Ovary (tissue), 3 donors: Measurements from ENCODE around the gene RASA2.

Experiments
- EP300 ChIP-seq: sonication (generic); formaldehyde crosslinking; IDR thresholded peaks from one replicate; pipeline ENCODE4 v1.6.1; 2017; ENCODE audit warnings: antibody characterized with exemption
- POLR2A ChIP-seq: fragments of 450-650 bp; IDR thresholded peaks from one replicate; pipeline ENCODE4 v1.6.1; 2017; ENCODE audit warnings: antibody characterized with exemption, mild to moderate bottlenecking, moderate library complexity
- TF ChIP-seq, protein P1 (sequence below), 3 donors: fragments of 450-650 bp in 2 of 3; fragments of 200-600 bp in 1 of 3; IDR thresholded peaks; one replicate each; pipeline versions ENCODE4 v1.5.1 to v1.8.0; 2016 to 2022; ENCODE audit warnings: antibody characterized with exemption in 3 of 3, mild to moderate bottlenecking in 1 of 3
- donor health status: DM: no; HTN: no; CAD: no.

DNA sequence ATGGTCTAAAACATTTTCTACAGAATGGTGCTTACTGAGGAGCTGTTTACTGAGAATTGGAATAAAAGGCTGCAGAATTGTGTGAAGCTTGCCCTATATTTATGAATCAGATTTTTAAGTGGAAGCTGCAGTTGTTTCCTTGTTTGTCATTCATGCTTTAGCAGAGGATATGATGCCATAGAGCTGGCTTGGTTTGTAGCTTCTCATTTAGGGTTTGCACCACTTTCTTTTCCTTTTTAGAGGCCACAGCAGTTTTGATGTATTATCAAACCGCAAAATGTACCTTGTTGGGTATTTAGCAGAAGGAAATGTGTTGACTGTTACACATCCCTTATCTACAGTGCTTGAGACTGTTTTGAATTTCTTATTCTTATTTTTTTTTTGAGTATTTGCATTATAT lies 66.2 kb downstream of the RASA2 start:
- TF ChIP-seq, protein P1, sequence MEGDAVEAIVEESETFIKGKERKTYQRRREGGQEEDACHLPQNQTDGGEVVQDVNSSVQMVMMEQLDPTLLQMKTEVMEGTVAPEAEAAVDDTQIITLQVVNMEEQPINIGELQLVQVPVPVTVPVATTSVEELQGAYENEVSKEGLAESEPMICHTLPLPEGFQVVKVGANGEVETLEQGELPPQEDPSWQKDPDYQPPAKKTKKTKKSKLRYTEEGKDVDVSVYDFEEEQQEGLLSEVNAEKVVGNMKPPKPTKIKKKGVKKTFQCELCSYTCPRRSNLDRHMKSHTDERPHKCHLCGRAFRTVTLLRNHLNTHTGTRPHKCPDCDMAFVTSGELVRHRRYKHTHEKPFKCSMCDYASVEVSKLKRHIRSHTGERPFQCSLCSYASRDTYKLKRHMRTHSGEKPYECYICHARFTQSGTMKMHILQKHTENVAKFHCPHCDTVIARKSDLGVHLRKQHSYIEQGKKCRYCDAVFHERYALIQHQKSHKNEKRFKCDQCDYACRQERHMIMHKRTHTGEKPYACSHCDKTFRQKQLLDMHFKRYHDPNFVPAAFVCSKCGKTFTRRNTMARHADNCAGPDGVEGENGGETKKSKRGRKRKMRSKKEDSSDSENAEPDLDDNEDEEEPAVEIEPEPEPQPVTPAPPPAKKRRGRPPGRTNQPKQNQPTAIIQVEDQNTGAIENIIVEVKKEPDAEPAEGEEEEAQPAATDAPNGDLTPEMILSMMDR (IDR thresholded peaks at IDR 0.05) = no peak
- TF ChIP-seq POLR2A (no peak), EP300 (no peak)
